Nephron progenitor cell (in vitro differentiated cells): ENCODE measurements around the gene EIF4G2.
"Not testable (repeated sequence)": the region's sequence is repeated elsewhere in the genome, so short reads cannot be mapped to it uniquely, and the experiment has no call there.

Source experiments
- DNase-seq: peaks from one replicate; pipeline ENCODE4 v3.0.0; 2021
- H3K27ac Mint-ChIP-seq: 2 replicates; pipeline ENCODE4 v1.8.0; 2021; ENCODE audit warnings: mild to moderate bottlenecking, moderate library complexity, mixed read lengths
- H3K27me3 Mint-ChIP-seq: 2 replicates; pipeline ENCODE4 v1.8.0; 2021; ENCODE audit warnings: mild to moderate bottlenecking, low read depth, mixed read lengths; ENCODE audit not compliant: poor library complexity
- H3K36me3 Mint-ChIP-seq: 2 replicates; pipeline ENCODE4 v1.8.0; 2021; ENCODE audit warnings: low read depth, mixed read lengths
- H3K4me1 Mint-ChIP-seq: 2 replicates; pipeline ENCODE4 v1.8.0; 2021; ENCODE audit warnings: mixed read lengths
- H3K4me3 Mint-ChIP-seq: 2 replicates; pipeline ENCODE4 v1.8.0; 2021; ENCODE audit warnings: mild to moderate bottlenecking, moderate library complexity, mixed read lengths
- H3K9me3 Mint-ChIP-seq: 2 replicates; pipeline ENCODE4 v1.8.0; 2021; ENCODE audit warnings: mild to moderate bottlenecking, moderate library complexity, mixed read lengths
- TF ChIP-seq, protein P1 (sequence below): fragments of 200-600 bp; sonication (generic); IDR thresholded peaks from 2 replicates; pipeline ENCODE4 v1.5.0; 2021; ENCODE audit warnings: antibody characterized with exemption

The EIF4G2 gene

DNA sequence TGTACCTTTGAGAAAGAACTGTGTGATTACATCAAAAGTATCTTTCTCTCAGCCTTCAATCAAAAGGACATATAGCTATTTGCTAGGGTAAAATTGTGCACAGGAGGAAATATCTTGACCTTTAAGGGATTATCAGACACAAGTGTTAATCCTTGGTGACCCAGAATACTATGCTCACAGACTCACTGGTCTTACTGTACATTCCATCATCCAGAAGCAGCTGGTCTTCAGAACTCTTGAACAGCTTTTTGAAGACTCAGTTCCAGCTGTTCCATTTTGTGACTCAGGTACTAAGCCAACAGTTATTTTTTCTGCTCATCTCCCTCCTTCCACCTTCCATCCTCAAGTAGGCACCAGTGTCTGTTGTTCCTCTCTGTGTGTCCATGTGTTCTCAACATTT is 29.4 kb upstream of the EIF4G2 start:
- DNase-seq: no peak
- Mint-ChIP-seq H3K4me3 (no peak overlapping the region), H3K27me3 (peaks cover 5% of the 10 kb centered on the region), H3K27ac (no peak overlapping the region), H3K9me3 (peaks cover 4% of the 10 kb centered on the region), H3K36me3 (no peaks in the 10 kb centered on the region), H3K4me1 (no peaks in the 10 kb centered on the region)
- TF ChIP-seq, protein P1, sequence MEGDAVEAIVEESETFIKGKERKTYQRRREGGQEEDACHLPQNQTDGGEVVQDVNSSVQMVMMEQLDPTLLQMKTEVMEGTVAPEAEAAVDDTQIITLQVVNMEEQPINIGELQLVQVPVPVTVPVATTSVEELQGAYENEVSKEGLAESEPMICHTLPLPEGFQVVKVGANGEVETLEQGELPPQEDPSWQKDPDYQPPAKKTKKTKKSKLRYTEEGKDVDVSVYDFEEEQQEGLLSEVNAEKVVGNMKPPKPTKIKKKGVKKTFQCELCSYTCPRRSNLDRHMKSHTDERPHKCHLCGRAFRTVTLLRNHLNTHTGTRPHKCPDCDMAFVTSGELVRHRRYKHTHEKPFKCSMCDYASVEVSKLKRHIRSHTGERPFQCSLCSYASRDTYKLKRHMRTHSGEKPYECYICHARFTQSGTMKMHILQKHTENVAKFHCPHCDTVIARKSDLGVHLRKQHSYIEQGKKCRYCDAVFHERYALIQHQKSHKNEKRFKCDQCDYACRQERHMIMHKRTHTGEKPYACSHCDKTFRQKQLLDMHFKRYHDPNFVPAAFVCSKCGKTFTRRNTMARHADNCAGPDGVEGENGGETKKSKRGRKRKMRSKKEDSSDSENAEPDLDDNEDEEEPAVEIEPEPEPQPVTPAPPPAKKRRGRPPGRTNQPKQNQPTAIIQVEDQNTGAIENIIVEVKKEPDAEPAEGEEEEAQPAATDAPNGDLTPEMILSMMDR: no peak

- not testable (repeated sequence) for H3K4me3 Mint-ChIP-seq, H3K27me3 Mint-ChIP-seq, H3K36me3 Mint-ChIP-seq, H3K4me1 Mint-ChIP-seq, H3K9me3 Mint-ChIP-seq, DNase-seq, H3K27ac Mint-ChIP-seq
Observed at GRCh38 chr11:10836884-10837283, 28.2 kb upstream of the EIF4G2 start.

- TF ChIP-seq, protein P1: no peak
- peaks cover 9% of the 10 kb centered on the region for H3K9me3 Mint-ChIP-seq
- no peak overlapping the region for H3K27ac Mint-ChIP-seq
- no peak for DNase-seq
- H3K4me3 Mint-ChIP-seq: no peak overlapping the region
- no peaks in the 10 kb centered on the region for H3K4me1 Mint-ChIP-seq
- H3K36me3 Mint-ChIP-seq: peaks cover 6% of the 10 kb centered on the region
- H3K27me3 Mint-ChIP-seq: peaks cover 4% of the 10 kb centered on the region
Observed at GRCh38 chr11:10829139-10829538, 20.4 kb upstream of the EIF4G2 start.

DNA sequence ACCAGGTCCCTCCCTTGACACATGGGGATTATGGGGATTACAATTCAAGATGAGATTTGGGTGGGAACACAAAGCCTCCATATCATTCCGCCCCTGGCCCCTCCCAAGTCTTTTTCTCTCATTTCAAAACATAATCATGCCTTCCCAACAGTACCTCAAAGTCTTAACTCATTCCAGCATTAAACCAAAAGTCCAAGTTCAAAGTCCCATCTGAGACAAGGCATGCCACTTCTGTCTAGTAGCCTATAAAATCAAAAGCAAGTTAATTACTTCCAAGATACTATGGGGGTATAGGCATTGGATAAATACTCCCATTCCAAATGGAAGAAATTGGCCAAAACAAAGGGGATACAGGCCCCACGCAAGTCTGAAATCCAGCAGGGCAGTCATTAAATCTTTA is 19.7 kb upstream of the EIF4G2 start:
- TF ChIP-seq, protein P1: no peak

GRCh38 chr11:10824888-10825287 is 16.2 kb upstream of the EIF4G2 start:
- H3K4me3 Mint-ChIP-seq: no peak overlapping the region

More for the DNA sequence above, 19.7 kb upstream of the EIF4G2 start:
- H3K4me3 Mint-ChIP-seq: no peak overlapping the region
- peaks cover 9% of the 10 kb centered on the region for H3K9me3 Mint-ChIP-seq
- peaks cover under 1% of the 10 kb centered on the region for H3K4me1 Mint-ChIP-seq
- H3K27me3 Mint-ChIP-seq: peaks cover 4% of the 10 kb centered on the region
- peaks cover 6% of the 10 kb centered on the region for H3K36me3 Mint-ChIP-seq
- DNase-seq: no peak
- H3K27ac Mint-ChIP-seq: no peak overlapping the region

GRCh38 chr11:10823152-10823579 is 14.4 kb upstream of the EIF4G2 start:
- DNase-seq: no peak
- Mint-ChIP-seq H3K27ac (no peak overlapping the region), H3K4me3 (no peak overlapping the region), H3K9me3 (peaks cover under 1% of the 10 kb centered on the region), H3K36me3 (no peaks in the 10 kb centered on the region), H3K27me3 (no peaks in the 10 kb centered on the region), H3K4me1 (peaks cover 9% of the 10 kb centered on the region)
- TF ChIP-seq, protein P1: no peak

More at GRCh38 chr11:10824888-10825287, 16.2 kb upstream of the EIF4G2 start:
- H3K27ac Mint-ChIP-seq: no peak overlapping the region
- no peak for DNase-seq
- H3K27me3 Mint-ChIP-seq: no peaks in the 10 kb centered on the region
- H3K36me3 Mint-ChIP-seq: peaks cover 1% of the 10 kb centered on the region
- H3K9me3 Mint-ChIP-seq: peaks cover 5% of the 10 kb centered on the region
- peaks cover 9% of the 10 kb centered on the region for H3K4me1 Mint-ChIP-seq
- TF ChIP-seq, protein P1: no peak

DNA sequence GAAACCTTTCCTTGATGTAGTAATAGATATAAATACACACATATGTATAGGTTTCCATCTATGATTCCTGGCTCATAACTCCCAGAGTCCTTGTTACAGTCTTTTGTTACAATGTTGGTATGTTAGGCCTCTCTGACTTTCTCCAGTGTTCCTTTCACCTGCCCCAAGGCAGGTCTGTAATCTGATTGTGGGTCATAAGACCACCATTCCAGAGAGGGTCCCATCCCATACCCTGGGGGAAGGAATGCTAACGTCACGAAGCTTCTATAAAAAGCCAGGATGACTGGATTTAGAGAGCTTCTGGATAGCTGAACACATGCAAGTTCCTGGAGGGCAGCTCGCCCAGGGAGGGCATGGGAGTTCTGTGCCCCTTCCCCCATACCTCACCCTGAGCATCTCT is 13.8 kb upstream of the EIF4G2 start:
- H3K4me3 Mint-ChIP-seq, DNase-seq, H3K4me1 Mint-ChIP-seq, H3K9me3 Mint-ChIP-seq, H3K27ac Mint-ChIP-seq, H3K36me3 Mint-ChIP-seq, H3K27me3 Mint-ChIP-seq: not testable (repeated sequence)
